ENCODE data around the gene MPRIP.

Gene MPRIP

DNA sequence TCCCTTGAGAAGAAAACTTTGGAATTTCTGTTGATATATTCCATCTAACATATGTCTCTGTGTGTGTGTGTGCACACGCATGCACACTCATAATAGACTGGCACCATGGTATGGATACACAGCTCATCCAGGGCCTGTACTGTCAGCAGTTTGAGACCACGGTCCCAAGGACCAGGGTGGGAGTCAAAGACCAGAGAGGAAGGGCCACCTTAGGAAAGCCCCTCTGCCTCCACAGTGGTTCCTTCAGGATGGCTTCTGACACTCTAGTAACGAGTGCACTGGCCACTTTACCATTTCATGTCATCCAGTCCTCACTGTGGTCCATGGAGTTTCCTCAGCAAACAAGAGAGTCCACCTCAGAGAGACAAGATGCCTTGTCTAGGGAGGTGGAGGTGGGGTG is 82.1 kb downstream of the MPRIP start:
- H3K4me3 ChIP-seq: no peak overlapping the region
- no peak for DNase-seq (ENCODE audit: low spot score)
- TF ChIP-seq, protein P1, sequence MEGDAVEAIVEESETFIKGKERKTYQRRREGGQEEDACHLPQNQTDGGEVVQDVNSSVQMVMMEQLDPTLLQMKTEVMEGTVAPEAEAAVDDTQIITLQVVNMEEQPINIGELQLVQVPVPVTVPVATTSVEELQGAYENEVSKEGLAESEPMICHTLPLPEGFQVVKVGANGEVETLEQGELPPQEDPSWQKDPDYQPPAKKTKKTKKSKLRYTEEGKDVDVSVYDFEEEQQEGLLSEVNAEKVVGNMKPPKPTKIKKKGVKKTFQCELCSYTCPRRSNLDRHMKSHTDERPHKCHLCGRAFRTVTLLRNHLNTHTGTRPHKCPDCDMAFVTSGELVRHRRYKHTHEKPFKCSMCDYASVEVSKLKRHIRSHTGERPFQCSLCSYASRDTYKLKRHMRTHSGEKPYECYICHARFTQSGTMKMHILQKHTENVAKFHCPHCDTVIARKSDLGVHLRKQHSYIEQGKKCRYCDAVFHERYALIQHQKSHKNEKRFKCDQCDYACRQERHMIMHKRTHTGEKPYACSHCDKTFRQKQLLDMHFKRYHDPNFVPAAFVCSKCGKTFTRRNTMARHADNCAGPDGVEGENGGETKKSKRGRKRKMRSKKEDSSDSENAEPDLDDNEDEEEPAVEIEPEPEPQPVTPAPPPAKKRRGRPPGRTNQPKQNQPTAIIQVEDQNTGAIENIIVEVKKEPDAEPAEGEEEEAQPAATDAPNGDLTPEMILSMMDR (IDR thresholded peaks at IDR 0.05): no peak
- H3K27ac ChIP-seq: no peak overlapping the region

- Histone ChIP-seq H3K4me3 (peak overlapping the region; percentile 52), H3K27ac (peak overlapping the region; percentile 72 to 94)
- TF ChIP-seq, protein P1 (IDR thresholded peaks at IDR 0.05): no peak
- no peak for DNase-seq (ENCODE audit: low spot score)
Measured at GRCh38 chr17:17125136-17126084, 83.2 kb downstream of the MPRIP start.

DNA sequence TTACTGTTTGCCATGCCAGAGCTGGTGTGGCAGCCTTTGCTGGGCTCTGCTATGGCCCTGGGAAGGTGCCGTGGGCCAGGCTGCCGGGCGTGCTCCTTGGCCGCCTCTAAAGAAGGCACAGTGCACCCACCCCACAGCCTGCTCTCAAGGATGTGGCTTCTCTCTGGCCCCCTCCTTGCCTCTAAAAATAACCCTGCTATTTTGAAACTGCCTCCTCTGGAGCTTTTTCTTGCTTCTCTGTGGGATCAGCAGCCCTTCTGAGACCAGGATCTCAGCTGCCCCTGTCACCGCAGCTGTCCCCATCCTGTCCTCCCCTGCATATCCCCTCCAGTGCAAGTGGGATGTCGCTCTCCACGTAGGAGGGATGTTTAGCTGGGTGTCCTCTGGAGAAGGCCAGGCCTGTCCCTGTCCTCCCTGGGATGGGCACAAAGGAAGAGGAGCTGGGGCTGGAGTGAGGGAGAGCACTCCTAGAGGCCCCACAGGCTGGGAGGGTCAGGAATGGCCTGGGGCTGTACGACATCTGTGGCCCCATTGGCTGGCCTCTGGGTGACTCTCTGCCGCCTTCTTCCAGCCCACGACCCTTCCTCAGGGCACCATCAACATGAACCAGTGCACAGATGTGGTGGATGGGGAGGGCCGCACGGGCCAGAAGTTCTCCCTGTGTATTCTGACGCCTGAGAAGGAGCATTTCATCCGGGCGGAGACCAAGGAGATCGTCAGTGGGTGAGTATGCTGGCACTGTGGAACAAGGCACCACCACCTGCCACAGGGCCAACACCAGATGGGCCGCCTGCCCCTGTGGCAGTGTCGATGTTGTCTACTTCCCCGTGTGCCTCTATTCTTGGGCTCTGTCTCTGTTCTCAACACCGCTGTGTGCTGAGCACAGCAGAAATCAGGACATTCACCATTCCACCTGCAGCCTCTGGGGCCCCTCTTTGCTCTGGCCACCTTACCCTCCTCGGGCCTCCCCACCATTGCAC is 84.2 kb downstream of the MPRIP start:
- TF ChIP-seq, protein P1 (IDR thresholded peaks at IDR 0.05): no peak
- DNase-seq (ENCODE audit: low spot score): no peak
- H3K27ac ChIP-seq: peak overlapping the region; percentile 72 to 94
- peak overlapping the region; percentile 52 for H3K4me3 ChIP-seq

DNA sequence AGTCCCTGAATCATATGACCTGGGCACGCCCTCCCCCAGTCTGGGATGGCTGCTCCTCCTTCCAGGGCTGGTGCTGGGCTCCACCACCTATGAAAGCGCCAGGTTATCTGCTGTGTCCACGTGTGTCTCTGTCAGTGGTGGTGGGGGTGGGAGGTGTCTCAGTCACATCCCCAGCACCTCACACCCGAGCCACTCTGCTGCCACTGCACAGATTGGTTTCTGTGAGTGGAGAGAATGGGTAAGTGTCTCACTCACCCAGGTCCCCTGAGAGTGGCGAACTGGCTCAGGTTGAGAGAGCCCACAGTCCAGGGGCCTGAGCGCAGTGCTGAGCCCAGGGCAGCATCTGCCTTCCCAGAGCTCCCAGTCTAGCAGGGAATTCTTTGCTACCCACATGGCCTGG is 84.9 kb downstream of the MPRIP start:
- no peak for DNase-seq (ENCODE audit: low spot score)
- Histone ChIP-seq H3K4me3 (peak overlapping the region; percentile 52), H3K27ac (peak overlapping the region; percentile 72 to 94)
- TF ChIP-seq, protein P1 (IDR thresholded peaks at IDR 0.05): no peak

DNA sequence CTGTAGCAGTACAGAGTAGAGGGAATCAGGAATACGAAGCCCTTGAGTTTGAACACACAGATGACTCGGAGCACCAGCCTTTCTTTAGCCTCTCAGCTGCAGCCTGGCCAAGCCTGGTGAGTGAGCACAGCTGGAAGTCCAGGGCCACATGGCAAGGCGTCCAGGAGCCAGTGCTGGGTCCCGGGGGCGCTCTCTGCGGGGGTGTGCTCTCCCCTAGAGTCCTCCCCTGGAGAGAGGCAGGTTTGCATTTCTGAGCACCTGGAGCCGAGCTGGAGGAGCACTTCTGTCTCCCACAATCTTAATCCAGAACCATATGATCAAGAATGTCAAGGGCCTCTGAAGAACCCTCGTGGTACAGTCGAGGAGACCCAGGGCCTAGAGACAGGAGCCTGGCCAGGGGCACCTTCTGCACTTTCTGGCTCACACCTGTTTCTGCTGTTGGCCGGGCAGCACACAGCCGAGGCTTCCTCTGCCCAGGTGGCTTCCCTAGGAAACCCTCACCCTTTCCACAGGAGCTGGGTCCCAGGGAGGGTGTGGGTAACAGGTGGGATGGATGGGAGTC is 85.6 kb downstream of the MPRIP start:
- Histone ChIP-seq H3K4me3 (no peak overlapping the region), H3K27ac (peak overlapping the region in 1 of 2 donors; percentile 94)
- DNase-seq (ENCODE audit: low spot score): no peak
- TF ChIP-seq, protein P1 (IDR thresholded peaks at IDR 0.05): no peak

- TF ChIP-seq, protein P1 (IDR thresholded peaks at IDR 0.05): no peak
- no peak overlapping the region for H3K4me3 ChIP-seq
- peak overlapping the region in 1 of 2 donors; percentile 94 for H3K27ac ChIP-seq
- DNase-seq (ENCODE audit: low spot score): no peak
Measured at GRCh38 chr17:17128476-17129075, 86.3 kb downstream of the MPRIP start.
